GM18517 (cell line): ENCODE measurements around the gene MRPS27.
"Not testable (repeated sequence)": the region's sequence is repeated elsewhere in the genome, so short reads cannot be mapped to it uniquely, and the experiment has no call there.

Experiments
- ATAC-seq: cut with Tn5 transposase; IDR thresholded peaks from one replicate; pipeline ENCODE4 v1.9.1; 2021; ENCODE audit warnings: mild to moderate bottlenecking, moderate library complexity; ENCODE audit not compliant: unreplicated experiment

The MRPS27 gene

DNA sequence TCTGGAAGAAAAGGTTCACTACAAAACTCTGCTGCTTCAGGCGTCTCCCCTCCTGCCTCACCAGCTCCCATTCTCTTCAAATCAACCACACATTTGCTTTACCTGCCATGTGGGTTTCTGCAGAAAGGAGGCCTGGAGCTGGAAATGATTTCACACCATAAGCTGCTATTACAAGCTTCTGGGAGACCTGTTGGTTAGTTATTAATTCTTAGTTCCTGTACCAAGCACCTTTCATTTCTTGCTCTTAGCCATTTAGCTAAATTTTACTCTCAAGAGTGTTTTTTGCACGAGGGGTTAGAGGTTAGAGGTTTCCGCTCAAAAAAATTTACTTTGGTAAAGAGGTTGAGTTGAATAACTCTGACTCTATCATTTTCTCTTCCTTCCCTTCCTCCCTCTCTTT lies 142.5 kb downstream of the MRPS27 start:
- no peak for ATAC-seq

GRCh38 chr5:72172786-72173185 lies 147.3 kb downstream of the MRPS27 start:
- no peak for ATAC-seq

GRCh38 chr5:72171667-72172066 lies 148.4 kb downstream of the MRPS27 start:
- ATAC-seq = peak; percentile 61

- ATAC-seq = not testable (repeated sequence)
Observed at GRCh38 chr5:72171181-72171580, 148.9 kb downstream of the MRPS27 start.

DNA sequence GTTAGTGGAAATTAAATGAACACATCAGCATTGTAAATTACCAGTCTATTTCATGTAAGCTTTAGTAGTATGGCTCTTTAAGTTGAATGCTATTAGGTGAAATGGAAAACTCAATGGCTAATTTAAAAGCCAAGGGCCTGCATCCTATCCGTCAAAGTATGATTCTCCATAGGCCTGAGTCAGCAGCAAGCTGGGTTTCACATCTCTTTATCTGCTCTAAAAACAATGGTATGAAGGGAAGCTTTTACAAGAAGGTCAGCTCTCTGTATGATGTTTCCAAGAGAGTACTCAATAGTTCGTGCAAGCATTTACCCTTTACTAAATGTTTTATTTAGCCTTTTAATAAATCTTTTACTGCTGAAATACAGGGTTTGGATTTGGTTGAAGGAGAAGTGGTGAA lies 149.9 kb downstream of the MRPS27 start:
- ATAC-seq = no peak
